Epithelial cell of proximal tubule (primary cell): ENCODE data around the gene SOX18. TPM values are rescaled to one million over a fixed set of nuclear protein-coding genes. Genes with fewer than 3 reads are reported as not detected.

Experiments used
- DNase-seq: peaks from one replicate; pipeline ENCODE4 v3.0.0-alpha.2; 2011; ENCODE audit warnings: low read depth
- H3K4me3 ChIP-seq: 2 replicates; pipeline ENCODE4 v1.5.1; 2011; ENCODE audit warnings: low read depth, mild to moderate bottlenecking, low read length
- total RNA-seq: library from RNA; depleted of rRNA; stranded (reverse); fragments of >200 nt; gene quantifications from 2 replicates; pipeline ENCODE4 v1.2.3, GENCODE V29; 2015
- TF ChIP-seq, protein P1 (sequence below): conservative IDR thresholded peaks from 2 replicates; pipeline ENCODE4 v1.5.1; 2012; ENCODE audit warnings: low read depth, mild to moderate bottlenecking, low read length

The SOX18 gene
- total RNA-seq, 1 donor from 2014 or later, result not detected

DNA sequence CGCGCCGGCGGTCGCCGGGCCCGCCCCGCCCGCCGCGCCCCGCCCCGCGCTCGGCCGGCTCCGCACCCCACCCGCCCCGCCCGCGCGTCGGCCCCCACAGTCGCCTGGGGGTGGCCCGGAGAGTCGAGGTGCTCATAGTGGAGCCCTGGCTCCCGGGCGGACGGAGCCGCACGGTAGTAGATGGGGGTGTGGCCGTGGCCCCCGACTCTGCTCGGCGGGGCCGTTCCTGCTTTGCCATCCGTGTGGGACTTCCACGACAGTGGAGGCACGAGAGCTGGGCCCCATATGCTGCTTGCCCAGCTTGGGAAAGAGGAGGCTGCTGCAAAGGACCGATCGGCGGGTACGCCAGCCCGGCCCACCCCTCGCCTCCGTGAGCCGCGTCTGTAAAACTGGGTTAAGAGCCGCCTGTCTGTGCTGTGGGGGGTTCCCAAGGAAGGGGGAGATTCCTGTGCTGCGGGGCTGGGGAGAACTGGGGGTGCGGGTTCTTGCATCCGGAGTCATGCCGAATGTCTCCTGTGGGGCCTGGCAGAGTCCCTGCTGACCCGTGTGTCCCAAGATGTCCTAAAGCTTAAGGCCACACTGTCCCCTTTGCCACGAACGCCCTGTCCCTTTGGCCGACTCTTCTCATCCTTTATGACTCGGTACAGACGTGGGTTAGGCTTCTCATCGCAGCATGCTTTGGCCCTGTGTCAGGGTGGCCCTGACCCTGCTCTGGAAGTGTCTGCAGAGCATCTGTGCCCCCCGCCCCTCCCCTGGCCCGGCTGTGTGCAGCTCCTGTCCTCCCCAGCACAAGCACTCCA lies 30.8 kb upstream of the SOX18 start, which contains the start of gene OPRL1:
TSS of gene OPRL1 (plus strand) at position 70 of the 800 bp plus-strand sequence. CDS start 12,639 bp downstream, outside the sequence.
- TF ChIP-seq, protein P1, sequence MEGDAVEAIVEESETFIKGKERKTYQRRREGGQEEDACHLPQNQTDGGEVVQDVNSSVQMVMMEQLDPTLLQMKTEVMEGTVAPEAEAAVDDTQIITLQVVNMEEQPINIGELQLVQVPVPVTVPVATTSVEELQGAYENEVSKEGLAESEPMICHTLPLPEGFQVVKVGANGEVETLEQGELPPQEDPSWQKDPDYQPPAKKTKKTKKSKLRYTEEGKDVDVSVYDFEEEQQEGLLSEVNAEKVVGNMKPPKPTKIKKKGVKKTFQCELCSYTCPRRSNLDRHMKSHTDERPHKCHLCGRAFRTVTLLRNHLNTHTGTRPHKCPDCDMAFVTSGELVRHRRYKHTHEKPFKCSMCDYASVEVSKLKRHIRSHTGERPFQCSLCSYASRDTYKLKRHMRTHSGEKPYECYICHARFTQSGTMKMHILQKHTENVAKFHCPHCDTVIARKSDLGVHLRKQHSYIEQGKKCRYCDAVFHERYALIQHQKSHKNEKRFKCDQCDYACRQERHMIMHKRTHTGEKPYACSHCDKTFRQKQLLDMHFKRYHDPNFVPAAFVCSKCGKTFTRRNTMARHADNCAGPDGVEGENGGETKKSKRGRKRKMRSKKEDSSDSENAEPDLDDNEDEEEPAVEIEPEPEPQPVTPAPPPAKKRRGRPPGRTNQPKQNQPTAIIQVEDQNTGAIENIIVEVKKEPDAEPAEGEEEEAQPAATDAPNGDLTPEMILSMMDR, result no peak
- no peak for DNase-seq
- peak within 1 kb of the TSS; percentile 67 for H3K4me3 ChIP-seq

DNA sequence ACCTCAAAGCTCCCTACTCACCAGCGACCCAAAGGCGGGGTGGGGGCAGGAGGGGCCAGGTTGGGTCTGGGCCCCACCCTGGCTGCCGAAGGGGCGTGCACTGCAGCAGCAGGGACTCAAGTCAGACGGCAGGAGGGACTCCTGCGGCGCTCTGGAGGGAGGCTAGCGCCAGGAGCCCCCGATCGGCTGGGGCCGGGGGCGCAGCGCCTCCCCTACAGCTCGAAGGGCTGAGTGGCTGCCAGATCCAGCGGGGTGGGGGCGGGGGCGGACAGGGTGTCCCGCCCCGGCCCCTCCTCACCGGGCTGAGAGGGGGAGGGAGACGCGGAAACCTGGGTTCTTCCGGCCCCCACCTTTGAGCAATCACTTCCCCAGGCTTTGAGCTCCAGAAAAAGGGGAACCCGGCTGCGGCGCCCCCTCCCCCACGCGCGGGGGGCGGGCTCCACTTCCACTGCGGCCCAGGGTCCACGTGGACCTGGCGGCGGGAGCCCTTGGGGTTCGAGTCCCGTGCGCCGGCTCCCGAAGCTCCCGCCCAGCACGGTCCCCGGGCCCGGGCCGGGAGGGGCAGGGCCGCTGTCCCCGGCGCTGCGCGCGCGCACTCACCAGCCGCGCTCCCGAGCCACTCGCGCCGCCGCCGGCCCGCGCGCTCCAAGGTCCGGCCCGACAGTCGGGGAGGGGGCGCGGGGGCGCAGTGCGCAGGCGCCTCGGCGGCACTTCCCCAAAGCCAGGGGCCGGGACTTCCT lies 30.0 kb upstream of the SOX18 start, which contains the start of gene RGS19:
TSS of gene RGS19 (minus strand) at position 246 of the 740 bp plus-strand sequence. CDS start 2,632 bp downstream, outside the sequence.
- DNase-seq, result no peak
- peak within 1 kb of the TSS; percentile 67 for H3K4me3 ChIP-seq
- TF ChIP-seq, protein P1, result no peak

GRCh38 chr20:64078934-64079272 lies 29.5 kb upstream of the SOX18 start:
- TF ChIP-seq, protein P1, result no peak

GRCh38 chr20:64077876-64078551 lies 28.6 kb upstream of the SOX18 start:
- TF ChIP-seq, protein P1, result no peak
- no peak overlapping the region for H3K4me3 ChIP-seq
- DNase-seq, result no peak

More at GRCh38 chr20:64078934-64079272, 29.5 kb upstream of the SOX18 start:
- DNase-seq, result no peak
- peak overlapping the region; percentile 67 for H3K4me3 ChIP-seq

DNA sequence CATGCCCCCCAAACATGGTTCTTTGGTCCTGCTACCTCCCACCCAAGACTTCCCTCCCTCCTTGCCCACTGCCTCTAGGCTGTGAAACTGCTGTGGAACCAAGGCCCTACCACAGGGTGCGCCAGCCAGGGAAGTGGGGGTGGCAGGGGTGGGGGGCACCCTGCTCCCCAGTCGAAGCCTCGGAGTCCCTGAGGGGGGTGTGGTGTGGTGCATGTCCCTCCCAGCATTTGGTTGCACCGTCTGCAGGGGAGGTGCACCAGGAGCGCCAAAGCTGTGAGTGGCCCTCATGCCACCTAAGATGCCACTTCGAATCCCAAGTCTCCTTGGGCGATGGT lies 28.1 kb upstream of the SOX18 start:
- TF ChIP-seq, protein P1, result no peak
- H3K4me3 ChIP-seq, result no peak overlapping the region
- DNase-seq, result no peak

DNA sequence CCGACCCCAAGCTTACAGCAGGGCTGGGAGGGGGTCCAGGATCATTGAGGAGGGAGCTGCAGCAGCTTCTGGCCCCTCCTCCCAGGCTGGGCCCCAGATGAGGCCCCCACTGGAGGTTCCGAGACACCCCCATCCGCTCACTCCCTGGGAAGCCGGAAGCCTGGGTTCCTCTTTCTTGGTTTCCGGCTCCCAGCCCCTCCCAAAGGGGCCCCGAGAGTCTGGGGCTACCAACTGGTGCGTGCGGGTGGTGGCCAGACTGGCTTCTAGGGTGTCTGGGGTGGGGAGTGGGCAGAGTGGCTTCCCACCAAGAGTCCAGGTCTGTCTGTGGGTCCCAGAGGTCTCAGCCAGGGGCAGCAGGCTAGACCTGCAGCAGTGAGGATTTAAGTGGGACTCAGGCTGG lies 27.7 kb upstream of the SOX18 start:
- H3K4me3 ChIP-seq, result no peak overlapping the region
- DNase-seq, result no peak
- TF ChIP-seq, protein P1, result no peak
